GM21619 (cell line): ENCODE results near the gene CLUH.
A peak's percentile ranks its signal among the peaks of the same experiment; 100 is the strongest.

Experiments
- ATAC-seq: cut with Tn5 transposase; IDR thresholded peaks from one replicate; pipeline ENCODE4 v1.9.1; 2021; ENCODE audit not compliant: unreplicated experiment

Gene CLUH

GRCh38 chr17:2718150-2718938 is 6.8 kb upstream of the CLUH start:
- no peak for ATAC-seq

- no peak for ATAC-seq
Measured at GRCh38 chr17:2716649-2717048, 5.1 kb upstream of the CLUH start.

- no peak for ATAC-seq
Measured at GRCh38 chr17:2713881-2714280, 2.3 kb upstream of the CLUH start.

GRCh38 chr17:2712300-2713043 is 908 bp upstream of the CLUH start:
- no peak for ATAC-seq

GRCh38 chr17:2710803-2711607 is 559 bp downstream of the CLUH start:
- ATAC-seq = peak; percentile 17

- no peak for ATAC-seq
Measured at GRCh38 chr17:2710071-2710802, 1.3 kb downstream of the CLUH start.

GRCh38 chr17:2709183-2709661 is 2.3 kb downstream of the CLUH start:
- peak; percentile 37 for ATAC-seq

GRCh38 chr17:2708585-2709182 is 2.9 kb downstream of the CLUH start:
- ATAC-seq = no peak

- ATAC-seq = no peak
Measured at GRCh38 chr17:2707721-2708584, 3.6 kb downstream of the CLUH start.

GRCh38 chr17:2706911-2707510 is 4.6 kb downstream of the CLUH start:
- ATAC-seq = no peak

- ATAC-seq = no peak
Measured at GRCh38 chr17:2705888-2706795, 5.4 kb downstream of the CLUH start.

- no peak for ATAC-seq
Measured at GRCh38 chr17:2705263-2705662, 6.3 kb downstream of the CLUH start.

- no peak for ATAC-seq
Measured at GRCh38 chr17:2704890-2705248, 6.7 kb downstream of the CLUH start.

- no peak for ATAC-seq
Measured at GRCh38 chr17:2704031-2704889, 7.3 kb downstream of the CLUH start.

- no peak for ATAC-seq
Measured at GRCh38 chr17:2703606-2704005, 8.0 kb downstream of the CLUH start.

- no peak for ATAC-seq
Measured at GRCh38 chr17:2703181-2703580, 8.4 kb downstream of the CLUH start.
